Psoas muscle (tissue), 8 donors: ENCODE data around the gene CHCHD5. TPM values are rescaled to one million over a fixed set of nuclear protein-coding genes. Genes with fewer than 3 reads are reported as not detected.

ENCODE experiments used
- ATAC-seq, 4 donors: fragments of 200-7000 bp; cut with Tn5 transposase; one replicate each; pipeline ENCODE4 v1.9.1; 2020; ENCODE audit warnings: moderate library complexity in 3 of 4, mild to moderate bottlenecking in 2 of 4
- DNase-seq, 2 donors: peaks; one replicate each; pipeline ENCODE4 v3.0.0-alpha.2; 2020
- H3K27ac ChIP-seq: fragments of 200-600 bp; one replicate; pipeline ENCODE4 v1.8.0; 2022
- H3K27me3 ChIP-seq, 3 donors: fragments of 200-600 bp in 1 of 3; one replicate each; pipeline versions ENCODE4 v1.6.1 to v1.8.0; 2013 to 2022; ENCODE audit warnings: low read length in 2 of 3, mild to moderate bottlenecking in 2 of 3, moderate library complexity in 1 of 3; ENCODE audit not compliant: insufficient read depth in 3 of 3
- H3K36me3 ChIP-seq, 2 donors: fragments of 200-600 bp in 1 of 2; one replicate each; pipeline versions ENCODE4 v1.6.1 to v1.8.0; 2013 to 2022; ENCODE audit warnings: low read depth in 1 of 2, mild to moderate bottlenecking in 1 of 2, moderate library complexity in 1 of 2; ENCODE audit not compliant: insufficient read depth in 1 of 2
- H3K4me1 ChIP-seq: fragments of 200-600 bp; one replicate; pipeline ENCODE4 v1.8.0; 2022
- H3K4me3 ChIP-seq: fragments of 200-600 bp; one replicate; pipeline ENCODE4 v1.8.0; 2022; ENCODE audit warnings: mild to moderate bottlenecking
- H3K9me3 ChIP-seq: fragments of 200-600 bp; one replicate; pipeline ENCODE4 v1.8.0; 2022
- CTCF ChIP-seq: fragments of 200-600 bp; IDR thresholded peaks from one replicate; pipeline ENCODE4 v1.8.0; 2022; ENCODE audit warnings: antibody characterized with exemption
- WGBS, 3 donors: extraction: QIAGEN DNeasy Blood & Tissue Kit; methylation state at CpG; one replicate each; pipeline versions ENCODE4 v1.1.6 to v1.1.7; 2013; 5-methylcytosine and 5-hydroxymethylcytosine counted together
- intact Hi-C, 2 donors: fragments of 100-400 bp; cut with DNase I; formaldehyde crosslinking; loops; one replicate each; pipeline versions ENCODE4 v1.11.0 to v1.14.2; 2022
- polyA plus RNA-seq, 3 donors: library from polyadenylated mRNA; stranded (reverse); fragments of 200-250 nt; gene quantifications; one replicate each; pipeline ENCODE4 v1.2.3, GENCODE V29; 2013
- total RNA-seq, 4 donors: library from RNA; stranded (reverse); fragmentation: NEBNext Ultra II Directional in 2 of 4; extraction: Animal tissue kit (Norgen Biotek cat#: 25700) in 2 of 4; gene quantifications; one replicate each; pipeline versions ENCODE4 v1.2.1 to v1.2.4, GENCODE V29; 2021 to 2023
- donor health status: healthy with polysubstance abuse.
- donor health status: DM: no; HTN: no; CAD: no; lungs with moderate emphysema.
- donor health status: Bipolar disorder and iron deficiency.
- donor health status: healthy.
- donor health status: DM: yes; HTN: yes; CAD: no.
- donor health status: DM: no; HTN: no; CAD: no.
- donor health status: DM: no; HTN: no; CAD: no.
- donor health status: DM: yes; HTN: yes; CAD: no.

The CHCHD5 gene
- total and polyA plus RNA-seq, 7 donors: 28.3 to 47.8 (median 31.0) TPM

DNA sequence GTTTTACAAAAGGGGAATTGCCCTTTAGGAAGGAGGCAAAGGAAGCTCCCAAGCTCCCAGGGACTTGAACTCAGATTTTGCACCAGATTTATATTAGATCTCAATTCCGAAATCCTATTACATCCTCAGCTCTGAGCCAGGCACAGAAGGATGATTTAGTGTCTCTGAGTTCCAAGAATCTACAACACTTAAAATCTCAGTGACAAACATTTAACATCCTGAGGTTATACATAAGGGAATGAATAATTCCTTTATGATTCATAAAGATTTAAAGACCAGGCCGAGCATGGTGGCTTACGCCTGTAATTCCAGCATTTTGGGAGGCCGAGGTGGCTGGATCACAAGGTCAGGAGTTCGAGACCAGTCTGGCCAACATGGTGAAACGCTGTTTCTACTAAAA, 44.8 kb downstream of the CHCHD5 start:
- DNase-seq: no peak
- WGBS, 3 donors: 90 to 94% (median 94%) methylated on average over 6 of the region's 6 CpGs
- no peak for TF ChIP-seq CTCF
- ATAC-seq: no peak
- H3K4me3 ChIP-seq: no peak overlapping the region
- H3K27me3 ChIP-seq: peaks cover 0 to 16% (median 6%) of the 10 kb centered on the region in 3 donors
- no peak overlapping the region for H3K27ac ChIP-seq
- H3K4me1 ChIP-seq: peaks cover 6% of the 10 kb centered on the region
- intact Hi-C loops: loop anchor here in 1 of 2 donors (5.0 kb wide), 1 partner anchor 63 kb away; no protein-coding TSS in a partner anchor
- no peaks in the 10 kb centered on the region for H3K9me3 ChIP-seq
- H3K36me3 ChIP-seq: no peaks in the 10 kb centered on the region

GRCh38 chr2:112629823-112630222, 45.4 kb downstream of the CHCHD5 start:
- intact Hi-C loops: loop anchor here in 1 of 2 donors (5.0 kb wide), 1 partner anchor 62 kb away; no protein-coding TSS in a partner anchor
- DNase-seq (no peak), ATAC-seq (no peak)
- Histone ChIP-seq H3K4me3 (no peak overlapping the region), H3K4me1 (peaks cover 6% of the 10 kb centered on the region), H3K36me3 (no peaks in the 10 kb centered on the region), H3K27ac (no peak overlapping the region), H3K9me3 (no peaks in the 10 kb centered on the region), H3K27me3 (peaks cover 0 to 16% (median 6%) of the 10 kb centered on the region in 3 donors)
- WGBS, 3 donors: 58 to 64% (median 62%) methylated on average over 8 of the region's 8 CpGs
- no peak for TF ChIP-seq CTCF

DNA sequence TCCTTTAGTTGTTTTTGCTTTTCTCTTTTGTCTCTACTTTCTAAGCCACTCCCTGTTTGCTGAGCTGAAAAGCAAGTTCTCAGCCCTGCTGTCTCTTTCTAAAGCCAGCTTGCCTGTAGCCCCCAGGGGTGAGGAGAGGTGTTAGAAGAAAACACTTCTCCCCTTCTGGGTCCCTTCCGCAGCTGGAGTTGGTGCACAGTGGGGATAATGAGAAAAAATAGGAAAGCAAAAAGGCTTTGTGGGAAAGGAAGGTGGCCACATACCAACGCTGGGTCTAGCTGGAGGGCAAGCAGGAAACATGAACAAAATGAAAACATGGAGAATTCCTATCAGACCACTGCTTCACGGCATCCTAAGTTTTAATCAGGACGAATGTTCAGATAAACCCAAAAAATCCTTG, 45.9 kb downstream of the CHCHD5 start:
- DNase-seq: no peak
- Histone ChIP-seq H3K36me3 (no peaks in the 10 kb centered on the region), H3K9me3 (no peaks in the 10 kb centered on the region), H3K4me3 (no peak overlapping the region), H3K27ac (no peak overlapping the region), H3K27me3 (peaks cover 0 to 16% (median 6%) of the 10 kb centered on the region in 3 donors), H3K4me1 (peaks cover 6% of the 10 kb centered on the region)
- ATAC-seq: no peak
- WGBS, 3 donors: 46 to 51% (median 49%) methylated on average over 4 of the region's 4 CpGs
- TF ChIP-seq CTCF: no peak
- intact Hi-C loops: no loop called here

- no peaks in the 10 kb centered on the region for H3K4me1 ChIP-seq
- whole genome bisulfite sequencing, 3 donors: 85 to 92% (median 89%) methylated on average over 5 of the region's 5 CpGs
- ATAC-seq: no peak
These were observed 49.3 kb downstream of the CHCHD5 start for GRCh38 chr2:112633708-112634107.

More at GRCh38 chr2:112633708-112634107, 49.3 kb downstream of the CHCHD5 start:
- Histone ChIP-seq H3K4me3 (no peak overlapping the region), H3K9me3 (no peaks in the 10 kb centered on the region), H3K27me3 (peaks cover 0 to 13% (median 6%) of the 10 kb centered on the region in 3 donors), H3K27ac (no peak overlapping the region), H3K36me3 (no peaks in the 10 kb centered on the region)
- no peak for DNase-seq
- intact Hi-C loops: no loop called here
- no peak for TF ChIP-seq CTCF
